HEK293 (cell line): Measurements from ENCODE around the gene PADI2.

Experiments
- CTCF ChIA-PET: fragments of 350-600 bp; formaldehyde crosslinking; extraction: SDS; loops from one replicate; lab custom pipeline; 2021; ENCODE audit warnings: antibody characterized with exemption; lab: Yijun Ruan, JAX
- POLR2A ChIA-PET: fragments of 300-600 bp; formaldehyde crosslinking; extraction: SDS; loops from one replicate; lab custom pipeline; 2020; ENCODE audit warnings: antibody characterized with exemption, inconsistent platforms; lab: Yijun Ruan, JAX
- H3K27ac ChIP-seq: fragments of 200-500 bp; sonication (Bioruptor generic); 2 replicates; pipeline ENCODE4 v1.5.1; 2014; ENCODE audit warnings: low read depth, low read length, control low read depth, inconsistent platforms; ENCODE audit errors: extremely low read depth
- H3K36me3 ChIP-seq, 2 experiments: fragments of 200-500 bp in 1 of 2; sonication (Bioruptor generic) in 1 of 2; 1 replicate in 1 of 2; 2 replicates in 1 of 2; pipeline ENCODE4 v1.5.1; 2014 to 2017; ENCODE audit warnings: inconsistent platforms in 2 of 2, low read length in 2 of 2; ENCODE audit not compliant: control insufficient read depth in 2 of 2, insufficient read depth in 1 of 2
- H3K4me1 ChIP-seq: fragments of 200-500 bp; sonication (Bioruptor generic); 2 replicates; pipeline ENCODE4 v1.5.1; 2014; ENCODE audit warnings: mild to moderate bottlenecking, low read length, inconsistent platforms; ENCODE audit not compliant: control insufficient read depth, insufficient read depth
- H3K4me3 ChIP-seq: 2 replicates; pipeline ENCODE4 v1.5.1; 2011; ENCODE audit warnings: low read depth, mild to moderate bottlenecking, control low read depth, low read length, moderate library complexity
- H3K9me3 ChIP-seq: fragments of 200-500 bp; sonication (Bioruptor generic); 2 replicates; pipeline ENCODE4 v1.5.1; 2014; ENCODE audit warnings: low read depth, low read length, inconsistent platforms; ENCODE audit not compliant: control insufficient read depth, insufficient read depth
- FEZF1 ChIP-seq: fragments of 450-650 bp; formaldehyde crosslinking; IDR thresholded peaks from 2 replicates; pipeline ENCODE4 v1.5.1; 2016; ENCODE audit warnings: missing biosample characterization, missing genetic modification characterization
- IKZF3 ChIP-seq: fragments of 450-650 bp; IDR thresholded peaks from 2 replicates; pipeline ENCODE4 v1.5.0; 2018; ENCODE audit warnings: missing biosample characterization, mild to moderate bottlenecking, missing genetic modification characterization, moderate library complexity
- REPIN1 ChIP-seq: fragments of 450-650 bp; formaldehyde crosslinking; IDR thresholded peaks from 2 replicates; pipeline ENCODE4 v1.5.1; 2017; ENCODE audit warnings: missing biosample characterization, missing genetic modification characterization, low read depth
- SALL2 ChIP-seq: fragments of 450-650 bp; formaldehyde crosslinking; IDR thresholded peaks from 2 replicates; pipeline ENCODE4 v1.5.0; 2017; ENCODE audit warnings: missing biosample characterization, mild to moderate bottlenecking, missing genetic modification characterization, borderline replicate concordance
- TRIM28 ChIP-seq: IDR thresholded peaks from 2 replicates; pipeline ENCODE4 v1.6.1; 2011; ENCODE audit warnings: low read length, control low read depth, borderline replicate concordance
- ZBTB10 ChIP-seq: fragments of 450-650 bp; formaldehyde crosslinking; IDR thresholded peaks from 2 replicates; pipeline ENCODE4 v1.5.1; 2016; ENCODE audit warnings: missing biosample characterization, missing genetic modification characterization
- ZBTB26 ChIP-seq: fragments of 450-650 bp; formaldehyde crosslinking; optimal IDR thresholded peaks from 2 replicates; pipeline ENCODE3; 2016; ENCODE audit warnings: missing biosample characterization, mild to moderate bottlenecking, missing genetic modification characterization
- ZFHX2 ChIP-seq: fragments of 450-650 bp; formaldehyde crosslinking; conservative IDR thresholded peaks from 2 replicates; pipeline ENCODE4 v1.5.1; 2016; ENCODE audit warnings: missing biosample characterization, missing genetic modification characterization
- ZNF112 ChIP-seq: fragments of 450-650 bp; formaldehyde crosslinking; IDR thresholded peaks from 2 replicates; pipeline ENCODE4 v1.5.0; 2017; ENCODE audit warnings: missing biosample characterization, missing genetic modification characterization
- ZNF16 ChIP-seq: fragments of 450-650 bp; formaldehyde crosslinking; IDR thresholded peaks from 2 replicates; pipeline ENCODE4 v1.5.1; 2016; ENCODE audit warnings: low read depth, missing biosample characterization, missing genetic modification characterization
- ZNF2 ChIP-seq: fragments of 450-650 bp; formaldehyde crosslinking; IDR thresholded peaks from 2 replicates; pipeline ENCODE4 v1.5.1; 2016; ENCODE audit warnings: missing biosample characterization, missing genetic modification characterization
- ZNF341 ChIP-seq: fragments of 450-650 bp; formaldehyde crosslinking; IDR thresholded peaks from 2 replicates; pipeline ENCODE4; 2016; ENCODE audit warnings: low read depth, missing biosample characterization, missing genetic modification characterization
- ZNF366 ChIP-seq: fragments of 450-650 bp; formaldehyde crosslinking; conservative IDR thresholded peaks from 2 replicates; pipeline ENCODE4 v1.5.1; 2016; ENCODE audit warnings: missing biosample characterization, missing genetic modification characterization
- ZNF501 ChIP-seq: fragments of 450-650 bp; formaldehyde crosslinking; IDR thresholded peaks from 2 replicates; pipeline ENCODE4 v1.5.1; 2016; ENCODE audit warnings: missing biosample characterization, missing genetic modification characterization
- ZNF514 ChIP-seq: fragments of 450-650 bp; formaldehyde crosslinking; IDR thresholded peaks from 2 replicates; pipeline ENCODE4 v1.5.1; 2016; ENCODE audit warnings: missing biosample characterization, missing genetic modification characterization
- ZNF521 ChIP-seq: fragments of 450-650 bp; formaldehyde crosslinking; IDR thresholded peaks from 2 replicates; pipeline ENCODE4 v1.5.1; 2017; ENCODE audit warnings: missing biosample characterization, mild to moderate bottlenecking, missing genetic modification characterization
- ZNF530 ChIP-seq: fragments of 450-650 bp; formaldehyde crosslinking; IDR thresholded peaks from 2 replicates; pipeline ENCODE4 v1.5.1; 2016; ENCODE audit warnings: low read depth, missing biosample characterization, missing genetic modification characterization
- ZNF558 ChIP-seq: fragments of 450-650 bp; formaldehyde crosslinking; IDR thresholded peaks from 2 replicates; pipeline ENCODE4 v1.5.1; 2016; ENCODE audit warnings: missing biosample characterization, missing genetic modification characterization
- ZNF585B ChIP-seq: fragments of 450-650 bp; formaldehyde crosslinking; IDR thresholded peaks from 2 replicates; pipeline ENCODE4 v1.5.1; 2016; ENCODE audit warnings: missing biosample characterization, missing genetic modification characterization
- ZNF692 ChIP-seq: fragments of 450-650 bp; formaldehyde crosslinking; IDR thresholded peaks from 2 replicates; pipeline ENCODE4 v1.5.1; 2016; ENCODE audit warnings: missing biosample characterization, missing genetic modification characterization
- ZNF747 ChIP-seq: fragments of 450-650 bp; formaldehyde crosslinking; IDR thresholded peaks from 2 replicates; pipeline ENCODE4 v1.5.1; 2016; ENCODE audit warnings: missing biosample characterization, missing genetic modification characterization
- ZSCAN4 ChIP-seq: fragments of 450-650 bp; formaldehyde crosslinking; IDR thresholded peaks from 2 replicates; pipeline ENCODE4 v1.5.1; 2017; ENCODE audit warnings: missing biosample characterization, missing genetic modification characterization

Gene PADI2

GRCh38 chr1:17040135-17040534, 79.1 kb downstream of the PADI2 start:
- ChIA-PET CTCF (interaction anchor here (0.6 to 1.0 kb wide), 2 partner anchors 88 to 440 kb away, joined by 4 to 6 read pairs; no protein-coding TSS in a partner anchor), POLR2A (no interaction called here)
- Histone ChIP-seq H3K9me3 (no peaks in the 10 kb centered on the region), H3K27ac (no peak overlapping the region), H3K4me3 (no peak overlapping the region), H3K4me1 (no peaks in the 10 kb centered on the region), H3K36me3 (peaks cover 60 to 79% of the 10 kb centered on the region in 2 experiments)
- TF ChIP-seq TRIM28 (no peak), ZNF558 (tag by site-specific recombination) (peak; percentile 98), IKZF3 (no peak)

GRCh38 chr1:17039522-17039921, 79.7 kb downstream of the PADI2 start:
- Histone ChIP-seq H3K4me1 (no peaks in the 10 kb centered on the region), H3K27ac (no peak overlapping the region), H3K36me3 (peaks cover 58 to 78% of the 10 kb centered on the region in 2 experiments), H3K9me3 (no peaks in the 10 kb centered on the region), H3K4me3 (no peak overlapping the region)
- ChIA-PET CTCF (interaction anchor here (0.6 kb wide), 1 partner anchor 10 kb away, joined by 3 read pairs; no protein-coding TSS in a partner anchor), POLR2A (no interaction called here)
- TF ChIP-seq ZNF530 (tag by site-specific recombination): no peak
- TF ChIP-seq ZFHX2: no peak
- no peak for TF ChIP-seq SALL2 (tag by site-specific recombination)
- TF ChIP-seq ZBTB10 (tag by site-specific recombination): no peak
- no peak for TF ChIP-seq ZNF521 (tag by site-specific recombination)
- no peak for TF ChIP-seq REPIN1 (tag by site-specific recombination)
- TF ChIP-seq ZSCAN4 (tag by site-specific recombination): no peak
- no peak for TF ChIP-seq ZNF747
- no peak for TF ChIP-seq ZNF2
- no peak for TF ChIP-seq FEZF1 (tag by site-specific recombination)
- TF ChIP-seq ZBTB26 (tag by site-specific recombination): no peak
- no peak for TF ChIP-seq ZNF692 (tag by site-specific recombination)
- no peak for TF ChIP-seq ZNF585B (tag by site-specific recombination)
- TF ChIP-seq ZNF366 (tag by site-specific recombination): no peak
- TF ChIP-seq ZNF514 (tag by site-specific recombination): no peak
- TF ChIP-seq ZNF501 (tag by site-specific recombination): no peak
- TF ChIP-seq ZNF341 (tag by site-specific recombination): no peak
- no peak for TF ChIP-seq ZNF16 (tag by site-specific recombination)
- TF ChIP-seq ZNF112 (tag by site-specific recombination): no peak
